ENCODE data around the gene CRACR2A.

The CRACR2A gene

GRCh38 chr12:3587402-3588013, 165.4 kb downstream of the CRACR2A start:
- DNase-seq (ENCODE audit: low read depth, low spot score): no peak

GRCh38 chr12:3583656-3584334, 169.1 kb downstream of the CRACR2A start:
- no peak overlapping the region for H3K4me3 ChIP-seq (ENCODE audit: low read length)
- no peak for DNase-seq (ENCODE audit: low read depth, low spot score)

More at GRCh38 chr12:3587402-3588013, 165.4 kb downstream of the CRACR2A start:
- H3K4me3 ChIP-seq (ENCODE audit: low read length): no peak overlapping the region

GRCh38 chr12:3580094-3580749, 172.7 kb downstream of the CRACR2A start:
- DNase-seq (ENCODE audit: low read depth, low spot score): no peak
- H3K4me3 ChIP-seq (ENCODE audit: low read length): no peak overlapping the region

GRCh38 chr12:3579446-3580093, 173.3 kb downstream of the CRACR2A start:
- DNase-seq (ENCODE audit: low read depth, low spot score): no peak

GRCh38 chr12:3578557-3578956, 174.4 kb downstream of the CRACR2A start:
- H3K4me3 ChIP-seq (ENCODE audit: low read length): no peak overlapping the region
- no peak for DNase-seq (ENCODE audit: low read depth, low spot score)

More at GRCh38 chr12:3579446-3580093, 173.3 kb downstream of the CRACR2A start:
- H3K4me3 ChIP-seq (ENCODE audit: low read length): no peak overlapping the region

- no peak for DNase-seq (ENCODE audit: low read depth, low spot score)
- no peak overlapping the region for H3K4me3 ChIP-seq (ENCODE audit: low read length)
Observed at GRCh38 chr12:3576891-3577290, 176.0 kb downstream of the CRACR2A start.

- DNase-seq (ENCODE audit: low read depth, low spot score): no peak
- H3K4me3 ChIP-seq (ENCODE audit: low read length): no peak overlapping the region
Observed at GRCh38 chr12:3574986-3575385, 177.9 kb downstream of the CRACR2A start.

GRCh38 chr12:3572560-3572959, 180.3 kb downstream of the CRACR2A start:
- DNase-seq (ENCODE audit: low read depth, low spot score): no peak
- H3K4me3 ChIP-seq (ENCODE audit: low read length): no peak overlapping the region

- no peak for DNase-seq (ENCODE audit: low read depth, low spot score)
- H3K4me3 ChIP-seq (ENCODE audit: low read length): no peak overlapping the region
Observed at GRCh38 chr12:3571724-3572123, 181.2 kb downstream of the CRACR2A start.

GRCh38 chr12:3571323-3571722, 181.6 kb downstream of the CRACR2A start:
- DNase-seq (ENCODE audit: low read depth, low spot score): no peak

GRCh38 chr12:3568695-3569094, 184.2 kb downstream of the CRACR2A start:
- H3K4me3 ChIP-seq (ENCODE audit: low read length): no peak overlapping the region

More at GRCh38 chr12:3571323-3571722, 181.6 kb downstream of the CRACR2A start:
- H3K4me3 ChIP-seq (ENCODE audit: low read length): no peak overlapping the region

GRCh38 chr12:3565985-3566384, 186.9 kb downstream of the CRACR2A start:
- DNase-seq (ENCODE audit: low read depth, low spot score): no peak
- H3K4me3 ChIP-seq (ENCODE audit: low read length): no peak overlapping the region

More at GRCh38 chr12:3568695-3569094, 184.2 kb downstream of the CRACR2A start:
- no peak for DNase-seq (ENCODE audit: low read depth, low spot score)

All from Jurkat, Clone E6-1 (cell line).